HPDE6-E6E7 (cell line): ENCODE data around the gene RNASE7.

Experiments used
- DNase-seq: peaks from one replicate; pipeline ENCODE4 v3.0.0; 2011; ENCODE audit warnings: missing footprints; ENCODE audit errors: extremely low spot score

The RNASE7 gene

DNA sequence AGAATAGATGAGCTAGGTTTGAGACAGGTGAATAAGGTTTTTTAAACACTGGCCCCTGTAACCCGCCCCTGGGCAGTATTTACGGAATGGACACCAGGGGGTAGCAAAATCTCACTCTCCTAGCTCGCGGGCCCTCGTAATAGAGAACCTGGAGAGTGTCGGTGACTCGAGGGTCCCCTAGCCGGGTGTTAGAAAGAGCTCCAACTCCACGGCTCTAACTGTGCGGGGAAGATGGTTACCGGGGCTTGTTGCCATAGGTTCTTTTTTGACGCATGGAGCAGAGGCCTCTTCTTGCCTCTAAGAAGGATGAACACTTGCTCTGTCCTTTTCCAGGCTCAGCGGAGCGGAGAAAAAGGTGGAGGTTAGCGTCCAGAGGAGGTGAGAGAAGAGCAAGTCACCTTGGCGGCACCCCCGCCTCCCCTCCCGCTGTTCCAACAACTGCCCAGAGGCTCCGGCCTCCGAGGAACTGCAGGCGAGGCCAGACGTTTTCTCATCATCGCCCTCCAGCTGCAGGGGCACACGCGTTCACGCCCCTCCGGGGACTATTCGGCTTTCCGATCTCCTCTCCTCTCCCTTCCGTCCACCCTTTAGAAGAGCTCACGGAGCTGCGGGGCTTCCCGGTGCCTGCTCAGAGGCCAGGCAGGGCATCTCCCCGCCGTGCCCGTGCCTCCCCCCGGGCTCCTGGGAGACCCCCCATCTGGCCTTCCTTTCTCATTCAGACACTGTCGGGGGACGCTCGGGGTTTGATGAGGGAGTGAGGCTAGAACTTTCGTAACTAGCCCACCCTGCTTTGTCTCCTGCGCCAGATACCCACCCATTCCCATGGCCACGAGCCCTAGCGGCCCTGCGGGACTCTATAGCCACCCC is 26.6 kb downstream of the RNASE7 start:
- peak; percentile 72 for DNase-seq

DNA sequence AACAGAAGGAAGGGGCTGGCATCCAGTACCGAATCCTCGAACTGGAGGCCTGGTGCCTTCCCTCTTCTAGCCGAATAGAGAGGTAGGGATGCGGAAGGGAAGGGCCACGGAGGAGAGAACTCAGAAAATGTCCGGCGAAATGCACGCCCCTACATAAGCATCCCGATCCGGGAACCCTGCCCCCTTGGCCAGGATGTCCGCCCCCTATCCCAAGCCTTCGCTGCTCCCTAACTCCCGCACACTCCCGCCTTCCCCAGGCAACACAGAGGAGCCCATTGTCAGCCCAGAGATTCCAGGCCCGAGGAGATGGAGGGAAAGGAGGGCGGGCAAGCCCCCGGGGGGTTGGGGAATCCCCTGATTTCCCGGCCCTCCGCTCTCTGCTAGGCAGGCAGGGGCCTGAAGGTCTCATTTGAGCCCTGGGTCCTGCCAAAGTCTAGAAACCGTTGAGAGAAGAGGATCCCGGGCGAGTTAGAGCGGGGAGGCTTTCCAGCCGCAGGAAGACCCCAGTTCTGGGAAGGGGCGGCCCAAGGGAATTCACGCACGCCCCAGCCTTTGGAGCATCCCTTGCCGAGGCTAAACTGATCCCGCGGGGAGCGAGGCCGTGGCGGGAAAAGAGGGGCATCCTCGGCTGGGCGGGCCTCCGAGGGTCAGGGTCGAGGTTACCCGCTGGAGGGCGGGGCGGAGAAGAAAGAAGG is 27.4 kb downstream of the RNASE7 start:
- DNase-seq: no peak

DNA sequence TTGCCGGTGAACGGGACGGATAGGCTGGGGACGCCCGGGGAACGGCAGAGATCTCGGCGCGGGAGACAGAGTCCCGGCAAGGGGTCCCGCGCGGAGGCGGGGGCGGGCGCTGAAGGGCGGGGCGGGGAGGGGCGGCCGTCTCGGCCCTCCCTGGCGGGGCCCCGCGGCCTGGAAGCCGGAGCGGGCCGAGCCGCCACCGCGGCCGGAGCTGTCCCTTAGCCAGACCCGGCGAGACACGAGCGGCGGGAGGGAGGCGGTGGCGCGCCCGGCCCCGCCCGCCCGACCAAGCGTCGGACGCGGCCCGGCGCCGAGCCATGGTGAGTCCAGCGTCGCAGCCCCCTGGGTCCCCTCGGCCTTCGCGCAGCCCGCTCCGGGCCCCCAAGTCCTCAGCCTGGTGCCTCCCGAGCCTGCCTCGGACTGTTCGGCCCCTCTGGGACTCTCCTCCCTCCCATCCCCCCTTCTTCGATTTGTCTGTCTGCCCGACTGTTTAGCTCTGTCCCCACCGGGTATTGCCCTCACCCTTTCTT is 28.0 kb downstream of the RNASE7 start, which contains the start of gene ARHGEF40:
TSS of gene ARHGEF40 (plus strand) at position 222 of the 527 bp plus-strand sequence. CDS start at position 315, 93 bp downstream.
- no peak for DNase-seq

DNA sequence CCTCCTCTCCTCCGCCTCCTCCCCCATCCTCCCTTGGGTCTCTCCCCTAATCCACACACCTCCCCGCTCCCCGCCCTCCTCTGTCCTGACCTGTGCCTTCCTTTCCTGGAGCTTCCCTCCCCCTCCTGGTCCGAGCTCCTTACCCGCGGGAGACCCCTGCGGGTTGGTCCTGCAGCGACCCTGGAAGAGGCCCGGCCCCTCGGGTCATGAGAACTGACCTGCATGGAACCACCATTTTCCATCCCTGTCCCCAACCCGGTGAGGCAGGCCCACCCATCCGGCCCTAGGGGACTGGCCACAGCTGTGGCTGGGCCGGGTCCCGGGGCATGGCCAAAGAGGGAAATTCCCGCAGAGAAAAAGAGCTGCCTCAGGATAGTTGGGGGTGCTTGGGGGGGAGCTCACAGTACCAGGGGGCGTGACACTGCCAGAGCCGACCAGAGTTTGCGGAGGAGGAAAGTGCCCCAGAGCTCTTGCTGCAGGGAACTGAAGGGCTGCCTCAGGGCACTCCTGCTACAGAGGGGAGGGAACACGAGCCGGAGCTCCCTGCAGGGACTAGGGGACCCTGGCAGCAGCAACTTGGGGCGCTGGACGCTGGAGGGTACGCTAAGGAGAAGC is 28.6 kb downstream of the RNASE7 start:
- no peak for DNase-seq

DNA sequence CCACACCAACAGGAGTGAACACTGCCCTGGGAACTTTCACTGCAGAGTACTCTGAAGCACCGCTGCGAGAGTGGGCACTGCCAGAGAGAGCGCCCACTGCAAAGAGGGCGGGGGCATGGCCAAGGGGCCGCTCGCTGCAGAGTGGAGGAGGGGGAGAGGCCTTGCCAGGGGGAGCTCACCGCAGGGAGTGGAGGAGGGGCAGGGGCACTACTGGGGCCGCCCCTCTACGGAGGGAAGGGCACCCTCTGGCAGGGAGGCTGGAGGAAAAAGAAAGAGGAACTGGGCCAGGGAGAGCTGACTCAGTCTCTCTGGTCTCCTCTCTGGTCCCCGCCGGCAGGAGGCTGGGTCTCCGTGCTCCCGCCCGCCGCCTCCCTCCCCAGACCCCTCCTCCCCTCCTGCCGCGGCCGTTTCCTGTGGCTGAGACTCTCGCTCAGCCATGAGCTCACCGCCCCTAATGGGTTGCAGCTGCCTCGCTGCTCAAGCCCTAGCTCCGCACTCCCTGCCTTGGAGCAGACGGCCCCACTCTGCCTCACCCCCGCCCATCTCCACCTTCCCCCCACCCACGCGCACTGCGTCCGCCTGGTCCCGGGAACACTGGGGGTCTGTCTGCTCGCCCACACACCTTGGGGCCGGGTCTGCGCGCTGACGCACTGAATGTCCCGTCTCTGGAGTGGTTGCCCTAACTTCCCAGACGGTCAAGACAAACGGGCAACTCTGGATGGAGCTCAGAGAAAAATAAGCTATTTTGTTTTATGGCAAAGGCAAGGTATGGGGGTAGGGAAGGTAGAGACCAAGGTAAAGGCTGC is 29.3 kb downstream of the RNASE7 start:
- DNase-seq: peak; percentile 59

DNA sequence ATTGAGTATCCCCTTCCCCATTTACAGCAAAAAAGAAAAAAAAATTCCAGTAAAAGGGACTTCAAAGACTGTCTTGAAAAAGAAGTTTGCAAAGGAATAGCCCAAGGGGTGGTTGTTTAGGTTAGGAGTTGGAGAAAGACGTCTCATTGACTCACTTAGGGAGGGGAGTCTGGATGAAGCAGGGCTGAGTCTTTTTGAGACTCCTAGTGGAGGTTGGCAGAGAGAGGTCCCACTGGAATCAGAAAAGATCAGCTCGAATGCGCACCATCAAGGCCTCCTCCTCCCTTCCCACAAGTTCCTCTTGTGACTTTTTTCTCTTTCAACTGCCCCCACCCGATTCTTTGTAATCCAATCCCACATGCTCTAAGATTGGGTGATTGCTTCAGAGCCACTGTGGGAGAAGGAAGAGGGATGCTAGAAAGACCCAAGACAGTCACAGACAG is 29.9 kb downstream of the RNASE7 start:
- no peak for DNase-seq

DNA sequence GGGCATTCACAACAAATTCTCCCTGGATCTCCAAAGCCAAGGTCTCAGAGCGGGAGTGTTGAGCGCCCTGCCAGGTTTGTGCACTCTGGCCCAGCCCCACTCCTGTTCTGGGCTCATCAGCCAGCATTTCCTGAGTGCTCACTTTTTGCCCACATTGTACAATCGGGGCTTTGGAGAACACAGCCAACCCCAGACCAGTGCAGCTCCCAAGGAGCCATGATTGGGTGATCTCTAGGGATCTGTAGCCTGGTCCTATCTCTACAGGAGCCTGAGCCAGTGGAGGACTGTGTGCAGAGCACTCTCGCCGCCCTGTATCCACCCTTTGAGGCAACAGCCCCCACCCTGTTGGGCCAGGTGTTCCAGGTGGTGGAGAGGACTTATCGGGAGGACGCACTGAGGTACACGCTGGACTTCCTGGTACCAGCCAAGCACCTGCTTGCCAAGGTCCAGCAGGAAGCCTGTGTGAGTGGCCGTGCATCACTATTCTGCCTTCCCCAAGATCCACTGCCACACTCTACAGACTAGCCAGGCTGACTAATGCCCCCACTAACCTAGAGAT is 30.7 kb downstream of the RNASE7 start:
- no peak for DNase-seq

DNA sequence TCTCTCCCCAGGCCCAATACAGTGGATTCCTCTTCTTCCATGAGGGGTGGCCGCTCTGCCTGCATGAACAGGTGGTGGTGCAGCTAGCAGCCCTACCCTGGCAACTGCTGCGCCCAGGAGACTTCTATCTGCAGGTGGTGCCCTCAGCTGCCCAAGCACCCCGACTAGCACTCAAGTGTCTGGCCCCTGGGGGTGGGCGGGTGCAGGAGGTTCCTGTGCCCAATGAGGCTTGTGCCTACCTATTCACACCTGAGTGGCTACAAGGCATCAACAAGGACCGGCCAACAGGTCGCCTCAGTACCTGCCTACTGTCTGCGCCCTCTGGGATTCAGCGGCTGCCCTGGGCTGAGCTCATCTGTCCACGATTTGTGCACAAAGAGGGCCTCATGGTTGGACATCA is 31.8 kb downstream of the RNASE7 start:
- no peak for DNase-seq

DNA sequence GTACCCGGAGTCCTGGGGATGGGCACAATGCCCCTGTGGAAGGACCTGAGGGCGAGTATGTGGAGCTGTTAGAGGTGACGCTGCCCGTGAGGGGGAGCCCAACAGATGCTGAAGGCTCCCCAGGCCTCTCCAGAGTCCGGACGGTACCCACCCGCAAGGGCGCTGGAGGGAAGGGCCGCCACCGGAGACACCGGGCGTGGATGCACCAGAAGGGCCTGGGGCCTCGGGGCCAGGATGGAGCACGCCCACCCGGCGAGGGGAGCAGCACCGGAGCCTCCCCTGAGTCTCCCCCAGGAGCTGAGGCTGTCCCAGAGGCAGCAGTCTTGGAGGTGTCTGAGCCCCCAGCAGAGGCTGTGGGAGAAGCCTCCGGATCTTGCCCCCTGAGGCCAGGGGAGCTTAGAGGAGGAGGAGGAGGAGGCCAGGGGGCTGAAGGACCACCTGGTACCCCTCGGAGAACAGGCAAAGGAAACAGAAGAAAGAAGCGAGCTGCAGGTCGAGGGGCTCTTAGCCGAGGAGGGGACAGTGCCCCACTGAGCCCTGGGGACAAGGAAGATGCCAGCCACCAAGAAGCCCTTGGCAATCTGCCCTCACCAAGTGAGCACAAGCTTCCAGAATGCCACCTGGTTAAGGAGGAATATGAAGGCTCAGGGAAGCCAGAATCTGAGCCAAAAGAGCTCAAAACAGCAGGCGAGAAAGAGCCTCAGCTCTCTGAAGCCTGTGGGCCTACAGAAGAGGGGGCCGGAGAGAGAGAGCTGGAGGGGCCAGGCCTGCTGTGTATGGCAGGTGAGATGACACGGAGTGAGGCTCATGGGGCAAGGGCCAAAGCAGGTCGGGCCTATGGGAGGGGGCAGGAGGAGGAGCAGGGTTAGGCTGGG is 32.5 kb downstream of the RNASE7 start:
- no peak for DNase-seq

DNA sequence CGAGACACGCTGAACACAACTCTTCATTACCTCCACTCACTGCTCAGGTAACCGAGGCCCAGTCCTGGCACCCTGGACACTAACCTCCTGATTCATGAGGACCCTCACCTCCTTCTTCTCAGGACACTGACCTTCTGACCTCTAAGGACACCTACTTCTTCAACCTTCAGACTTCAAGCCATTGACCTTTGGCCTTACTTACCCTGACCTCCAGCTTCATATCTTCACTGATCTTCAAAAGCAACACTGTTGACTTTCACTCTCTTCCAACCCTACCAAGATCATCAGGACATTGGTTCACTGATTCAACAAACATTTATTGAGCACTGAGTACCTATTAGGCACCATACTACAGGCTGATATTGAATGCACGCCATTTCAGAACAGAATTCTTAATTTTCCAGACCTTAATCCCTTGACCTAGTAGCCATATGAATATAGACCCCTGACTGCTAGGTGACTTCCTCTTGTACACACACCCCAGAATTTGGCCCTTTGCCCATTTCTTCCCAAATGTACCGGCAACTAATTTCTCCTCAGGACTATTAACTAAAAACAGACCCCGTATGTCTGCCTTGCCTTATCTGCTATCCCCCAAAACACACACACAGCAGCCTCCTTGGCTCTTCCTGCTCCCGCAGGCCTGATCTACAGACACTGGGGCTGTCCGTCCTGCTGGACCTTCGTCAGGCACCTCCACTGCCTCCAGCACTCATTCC is 33.7 kb downstream of the RNASE7 start:
- no peak for DNase-seq

DNA sequence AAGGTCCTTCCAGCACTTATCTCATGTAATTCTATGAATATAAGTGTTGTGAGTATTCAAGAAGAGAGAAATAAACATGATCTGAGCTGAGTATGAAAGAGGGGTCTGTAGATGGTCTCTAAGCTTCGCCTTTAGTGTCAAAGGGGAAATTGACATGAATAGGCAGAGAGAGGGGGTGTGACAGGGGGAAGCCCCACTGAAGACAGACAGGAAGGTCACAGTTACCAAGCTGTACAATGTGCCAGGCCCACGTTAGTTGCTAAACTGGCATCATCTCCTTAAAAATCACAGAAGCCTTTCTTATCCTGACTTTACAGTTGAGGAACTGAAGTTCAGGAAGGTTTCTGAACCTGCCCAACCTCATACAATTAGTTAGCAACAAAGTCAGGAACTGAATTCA is 35.5 kb downstream of the RNASE7 start:
- no peak for DNase-seq

DNA sequence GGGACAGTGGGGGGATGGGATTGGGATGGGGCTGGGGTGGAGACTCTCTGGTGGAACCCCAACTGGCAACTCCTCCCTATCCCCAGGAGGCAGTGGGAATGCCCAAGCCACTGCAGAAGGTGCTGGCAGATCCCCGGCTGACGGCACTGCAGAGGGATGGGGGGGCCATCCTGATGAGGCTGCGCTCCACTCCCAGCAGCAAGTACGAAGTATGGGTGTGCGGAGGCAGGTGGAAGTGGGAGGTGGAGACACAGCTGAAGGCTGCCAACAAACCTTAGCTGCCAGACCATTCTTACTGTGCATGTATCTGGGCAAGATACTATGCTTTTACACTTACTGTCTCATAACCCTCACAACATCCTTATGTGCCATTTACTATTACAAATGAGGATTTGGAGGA is 36.1 kb downstream of the RNASE7 start:
- DNase-seq: no peak

DNA sequence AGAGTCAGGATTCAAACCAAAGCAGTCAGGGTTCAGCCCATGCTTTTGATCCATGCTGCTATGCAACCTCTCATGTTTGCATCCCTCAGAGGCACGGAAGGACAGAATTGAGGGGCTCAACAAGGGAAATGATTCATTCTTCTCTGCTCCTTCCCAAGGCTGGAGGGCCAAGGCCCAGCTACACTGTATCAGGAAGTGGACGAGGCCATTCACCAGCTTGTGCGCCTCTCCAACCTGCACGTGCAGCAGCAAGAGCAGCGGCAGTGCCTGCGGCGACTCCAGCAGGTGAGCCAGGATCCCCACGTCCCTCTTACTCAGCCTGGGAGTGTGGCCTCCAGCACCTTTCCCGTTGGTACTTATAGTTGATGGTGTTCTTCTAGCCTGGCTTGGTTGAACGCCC is 36.6 kb downstream of the RNASE7 start:
- DNase-seq: no peak

DNA sequence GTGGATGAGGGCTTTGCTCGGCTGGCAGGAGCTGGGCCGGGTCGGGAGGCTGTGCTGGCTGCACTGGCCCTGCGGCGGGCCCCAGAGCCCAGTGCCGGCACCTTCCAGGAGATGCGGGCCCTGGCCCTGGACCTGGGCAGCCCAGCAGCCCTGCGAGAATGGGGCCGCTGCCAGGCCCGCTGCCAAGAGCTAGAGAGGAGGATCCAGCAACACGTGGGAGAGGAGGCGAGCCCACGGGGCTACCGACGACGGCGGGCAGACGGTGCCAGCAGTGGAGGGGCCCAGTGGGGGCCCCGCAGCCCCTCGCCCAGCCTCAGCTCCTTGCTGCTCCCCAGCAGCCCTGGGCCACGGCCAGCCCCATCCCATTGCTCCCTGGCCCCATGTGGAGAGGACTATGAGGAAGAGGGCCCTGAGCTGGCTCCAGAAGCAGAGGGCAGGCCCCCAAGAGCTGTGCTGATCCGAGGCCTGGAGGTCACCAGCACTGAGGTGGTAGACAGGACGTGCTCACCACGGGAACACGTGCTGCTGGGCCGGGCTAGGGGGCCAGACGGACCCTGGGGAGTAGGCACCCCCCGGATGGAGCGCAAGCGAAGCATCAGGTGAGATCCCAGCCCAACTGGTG is 39.5 kb downstream of the RNASE7 start:
- no peak for DNase-seq

DNA sequence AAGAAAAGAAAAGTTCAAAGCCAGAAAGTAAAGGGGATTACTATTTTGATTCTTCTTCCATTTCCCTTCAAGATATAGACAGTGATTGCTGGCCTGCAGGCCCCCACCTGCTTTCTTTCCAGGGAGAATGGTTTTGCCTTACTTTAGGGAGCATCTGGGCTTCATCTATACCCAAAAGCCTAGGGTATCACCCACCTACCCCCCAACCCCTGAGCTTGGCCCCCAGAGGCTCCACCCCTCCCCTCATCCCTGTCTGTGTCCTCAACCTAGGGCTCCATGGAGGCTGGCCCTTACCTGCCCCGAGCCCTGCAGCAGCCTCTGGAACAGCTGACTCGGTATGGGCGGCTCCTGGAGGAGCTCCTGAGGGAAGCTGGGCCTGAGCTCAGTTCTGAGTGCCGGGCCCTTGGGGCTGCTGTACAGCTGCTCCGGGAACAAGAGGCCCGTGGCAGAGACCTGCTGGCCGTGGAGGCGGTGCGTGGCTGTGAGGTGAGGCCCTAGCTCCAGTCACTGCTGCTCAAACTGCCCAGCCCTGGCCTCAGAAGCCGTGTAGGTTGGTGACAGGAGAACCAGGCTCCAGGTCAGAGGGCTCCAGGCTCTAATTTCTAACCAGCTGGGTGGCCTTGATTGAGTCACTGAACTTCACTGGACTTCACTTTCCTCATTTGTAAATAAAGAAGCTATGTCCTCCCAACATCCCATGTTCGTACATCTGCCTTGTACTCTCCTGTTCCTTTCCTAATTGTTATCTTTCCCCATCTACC is 41.6 kb downstream of the RNASE7 start:
- DNase-seq: no peak

DNA sequence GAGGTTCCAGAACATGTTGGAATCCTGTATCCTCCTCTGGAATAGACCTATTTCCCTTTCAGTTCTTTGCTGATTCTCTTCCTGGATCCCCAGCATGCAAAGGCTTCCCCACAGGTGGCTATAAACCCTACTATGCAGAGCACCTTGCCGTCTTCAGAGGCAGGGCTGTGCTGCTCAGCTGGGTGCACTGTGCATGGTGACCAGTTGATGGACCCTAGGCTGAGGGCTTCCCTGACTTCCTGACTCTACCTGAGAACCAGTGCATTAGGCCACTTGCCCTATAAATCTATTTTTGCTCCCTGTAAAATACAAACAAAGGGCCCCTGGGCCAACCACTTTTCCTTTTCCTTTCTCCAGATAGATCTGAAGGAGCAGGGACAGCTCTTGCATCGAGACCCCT is 42.2 kb downstream of the RNASE7 start:
- no peak for DNase-seq

DNA sequence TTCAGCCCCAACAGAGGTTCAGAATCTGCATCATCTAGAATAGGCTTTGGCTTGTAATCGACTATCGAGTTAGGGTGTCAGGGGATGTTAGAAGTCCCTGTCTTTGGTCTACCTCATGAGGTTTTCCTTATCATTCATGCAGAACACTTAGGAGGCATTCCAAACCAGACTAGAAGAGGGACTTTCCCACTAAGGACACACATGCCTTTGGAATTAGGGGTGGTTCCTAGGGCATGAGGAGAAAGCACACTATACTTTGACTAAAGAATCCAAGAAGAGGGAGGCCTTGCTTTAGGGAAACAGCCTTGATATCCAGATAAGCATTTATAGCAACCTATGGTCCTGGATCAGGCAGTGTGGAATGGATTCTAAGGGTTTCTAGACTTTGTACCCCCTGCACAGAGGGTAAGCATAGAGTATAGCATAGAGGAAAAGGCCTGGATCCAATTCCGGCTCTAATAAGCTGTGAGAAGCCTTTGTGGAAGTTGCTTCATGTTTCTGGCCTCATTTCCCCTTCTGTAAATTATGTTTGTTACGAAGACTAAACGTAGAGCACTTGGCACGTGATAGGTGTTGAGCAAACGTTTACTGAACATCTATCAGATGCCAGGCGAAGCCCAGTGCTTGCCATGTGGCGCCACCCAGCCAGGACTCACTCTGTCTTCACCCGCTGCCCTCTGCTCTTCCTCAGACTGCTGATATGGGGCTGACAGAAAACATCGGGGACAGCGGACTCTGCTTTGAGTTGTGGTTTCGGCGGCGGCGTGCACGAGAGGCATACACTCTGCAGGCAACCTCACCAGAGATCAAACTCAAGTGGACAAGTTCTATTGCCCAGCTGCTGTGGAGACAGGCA is 43.1 kb downstream of the RNASE7 start:
- DNase-seq: no peak
